Ovary (tissue), 9 donors: ENCODE data around the gene PRRT1. TPM values are rescaled to one million over a fixed set of nuclear protein-coding genes. Genes with fewer than 3 reads are reported as not detected.
"Not testable (repeated sequence)": the region's sequence is repeated elsewhere in the genome, so short reads cannot be mapped to it uniquely, and the experiment has no call there.

ENCODE experiments used
- DNase-seq, 5 donors: peaks; one replicate each; pipeline ENCODE4 v3.0.0-alpha.2; 2019 to 2020
- H3K27ac ChIP-seq, 2 donors: fragments of 200-600 bp; one replicate each; pipeline versions ENCODE4 v1.5.1 to v1.8.0; 2019 to 2022
- H3K27me3 ChIP-seq: fragments of 200-600 bp; one replicate; pipeline ENCODE4 v1.8.0; 2022
- H3K36me3 ChIP-seq: fragments of 200-600 bp; sonication (generic); one replicate; pipeline ENCODE4 v1.5.1; 2019
- H3K4me1 ChIP-seq: one replicate; pipeline ENCODE4 v1.8.1; 2013; ENCODE audit warnings: mild to moderate bottlenecking, moderate library complexity; ENCODE audit not compliant: insufficient read depth
- H3K4me3 ChIP-seq: fragments of 200-600 bp; sonication (generic); one replicate; pipeline ENCODE4 v1.5.1; 2017
- H3K9me3 ChIP-seq, 2 donors: fragments of 200-600 bp in 1 of 2; sonication (generic) in 1 of 2; one replicate each; pipeline versions ENCODE4 v1.5.1 to v1.8.1; 2013 to 2019; ENCODE audit warnings: mild to moderate bottlenecking in 1 of 2, moderate library complexity in 1 of 2
- CTCF ChIP-seq, 3 donors: fragments of 450-650 bp in 2 of 3; fragments of 200-600 bp in 1 of 3; IDR thresholded peaks; one replicate each; pipeline versions ENCODE4 v1.5.1 to v1.8.0; 2016 to 2022; ENCODE audit warnings: antibody characterized with exemption in 3 of 3, mild to moderate bottlenecking in 1 of 3
- EP300 ChIP-seq: sonication (generic); formaldehyde crosslinking; IDR thresholded peaks from one replicate; pipeline ENCODE4 v1.6.1; 2017; ENCODE audit warnings: antibody characterized with exemption
- POLR2A ChIP-seq: fragments of 450-650 bp; IDR thresholded peaks from one replicate; pipeline ENCODE4 v1.6.1; 2017; ENCODE audit warnings: antibody characterized with exemption, mild to moderate bottlenecking, moderate library complexity
- WGBS, 3 donors: extraction: QIAGEN DNeasy Blood & Tissue Kit in 1 of 3; methylation state at CpG; one replicate each; pipeline versions ENCODE4 v1.1.5 to v1.1.7; 2013 to 2017; 5-methylcytosine and 5-hydroxymethylcytosine counted together
- intact Hi-C, 4 donors: fragments of 100-400 bp; cut with DNase I; formaldehyde crosslinking; loops; one replicate each; pipeline versions ENCODE4 v1.11.0 to v1.15.1; 2022 to 2023
- polyA plus RNA-seq, 2 donors: library from polyadenylated mRNA; stranded (reverse); fragments of 200-250 nt in 1 of 2; fragments of 350-450 nt in 1 of 2; fragmentation: Illumina TruSeq in 1 of 2; extraction: RNeasy Lipid Tissue Mini Kit (QIAGEN cat#74804) in 1 of 2; gene quantifications; one replicate each; pipeline ENCODE4 v1.2.3, GENCODE V29; 2013 to 2014
- total RNA-seq, 7 donors: library from RNA; depleted of rRNA in 2 of 7; stranded (reverse); fragments of >200 nt in 2 of 7; fragmentation: NEBNext Ultra II Directional in 3 of 7; extraction: Animal tissue kit (Norgen Biotek cat#: 25700) in 3 of 7; gene quantifications; one replicate each; pipeline versions ENCODE4 v1.1.0 to v1.2.4, GENCODE V29; 2016 to 2023
- donor health status: DM: no; HTN: no; CAD: no; lungs with moderate emphysema.
- donor health status: DM: no; HTN: no; CAD: no.
- donor health status: Bipolar disorder and iron deficiency.
- donor health status: DM: yes; HTN: yes; CAD: no.
- donor health status: DM: no; HTN: no; CAD: no.
- donor health status: DM: yes; HTN: yes; CAD: no.

Gene PRRT1
- total and polyA plus RNA-seq, 9 donors = 2.4 to 44.1 (median 27.7) TPM

GRCh38 chr6:32189742-32190053, 38.0 kb upstream of the PRRT1 start:
- H3K4me1 ChIP-seq = peaks cover 5% of the 10 kb centered on the region
- H3K36me3 ChIP-seq = no peaks in the 10 kb centered on the region
- H3K27me3 ChIP-seq = no peaks in the 10 kb centered on the region
- H3K9me3 ChIP-seq = no peaks in the 10 kb centered on the region
- peak in 4 of 5 donors; percentile 72 to 85 (median 79) for DNase-seq
- H3K4me3 ChIP-seq = peak overlapping the region; percentile 55
- no peak for TF ChIP-seq EP300
- TF ChIP-seq CTCF (IDR thresholded peaks at IDR 0.05) = no peak
- TF ChIP-seq POLR2A = no peak
- peak overlapping the region; percentile 93 to 95 for H3K27ac ChIP-seq
- WGBS, 3 donors = 0 to 5% (median 0%) methylated on average over 8 to 23 of the region's 23 CpGs
- intact Hi-C loops = loop anchor here in 1 of 4 donors (10.0 kb wide), 2 partner anchors 465 to 785 kb away; partner anchors contain the start of genes DDAH2, LY6G6C and MPIG6B

- Histone ChIP-seq H3K4me3 (peak overlapping the region; percentile 55), H3K4me1 (peaks cover 5% of the 10 kb centered on the region), H3K36me3 (no peaks in the 10 kb centered on the region), H3K27ac (peak overlapping the region; percentile 93 to 95), H3K9me3 (no peaks in the 10 kb centered on the region), H3K27me3 (no peaks in the 10 kb centered on the region)
- TF ChIP-seq EP300 (no peak), CTCF (IDR thresholded peaks at IDR 0.05) (no peak), POLR2A (no peak)
- DNase-seq = peak in 1 of 5 donors; percentile 54
- intact Hi-C loops = loop anchor here in 1 of 4 donors (10.0 kb wide), 1 partner anchor 464 kb away; the partner anchor contains the start of genes DDAH2, LY6G6C and MPIG6B
- WGBS, 3 donors = 0 to 1% (median 0%) methylated on average over 8 to 10 of the region's 10 CpGs
These were observed 37.5 kb upstream of the PRRT1 start for GRCh38 chr6:32189069-32189741.

GRCh38 chr6:32188381-32189068, 36.8 kb upstream of the PRRT1 start:
- Histone ChIP-seq H3K9me3 (no peaks in the 10 kb centered on the region), H3K27me3 (no peaks in the 10 kb centered on the region), H3K4me3 (peak overlapping the region; percentile 55), H3K27ac (peak overlapping the region; percentile 93 to 95), H3K4me1 (peaks cover 5% of the 10 kb centered on the region), H3K36me3 (no peaks in the 10 kb centered on the region)
- 2 to 6% (median 3%) methylated on average over 13 of the region's 13 CpGs for WGBS, 3 donors
- intact Hi-C loops = loop anchor here in 1 of 4 donors (10.0 kb wide), 1 partner anchor 464 kb away; the partner anchor contains the start of genes DDAH2, LY6G6C and MPIG6B
- peak in 4 of 5 donors; percentile 28 to 73 (median 44) for DNase-seq
- no peak for TF ChIP-seq EP300
- TF ChIP-seq CTCF (IDR thresholded peaks at IDR 0.05) = no peak
- TF ChIP-seq POLR2A = no peak

GRCh38 chr6:32187725-32188380, 36.1 kb upstream of the PRRT1 start:
- H3K36me3 ChIP-seq, H3K27me3 ChIP-seq, H3K9me3 ChIP-seq, H3K4me1 ChIP-seq, H3K4me3 ChIP-seq: not testable (repeated sequence)
- intact Hi-C loops = loop anchor here in 1 of 4 donors (10.0 kb wide), 1 partner anchor 463 kb away; the partner anchor contains the start of genes DDAH2, LY6G6C and MPIG6B
- H3K27ac ChIP-seq = peak overlapping the region in 1 of 2 donors; percentile 93
- 48 to 57% (median 51%) methylated on average over 18 of the region's 18 CpGs for WGBS, 3 donors
- DNase-seq = peak in 3 of 5 donors; percentile 38 to 47 (median 39)
